ENCODE data around the gene ELL3. TPM values are rescaled to one million over a fixed set of nuclear protein-coding genes. Genes with fewer than 3 reads are reported as not detected.

The ELL3 gene
- total and polyA plus RNA-seq, 2 of the 8 experiments (the other 6 are each of a cell fraction or from before 2014, with no cell fraction given), result 9.2 to 13.7 TPM

GRCh38 chr15:43808960-43809678 is 32.4 kb upstream of the ELL3 start:
- H2AFZ ChIP-seq (ENCODE audit: low read length), result no peak overlapping the region
- H4K5ac ChIP-seq (ENCODE audit: insufficient read length, low read depth, low read length), result no peak overlapping the region
- H3K4ac ChIP-seq (replicated peaks; ENCODE audit: insufficient read length, low read depth, low read length), result no peak overlapping the region
- no peak overlapping the region for H2AK5ac ChIP-seq (ENCODE audit: low read depth, low read length)
- no peak overlapping the region for H3K4me3 ChIP-seq (ENCODE audit: extremely low read depth in 1 of 4, insufficient read depth in 2 of 4, low read depth in 3 of 4, low read length in 4 of 4)
- H3K4me2 ChIP-seq (ENCODE audit: insufficient read depth in 1 of 2, low read depth in 2 of 2, low read length in 2 of 2), result no peak overlapping the region
- H3K79me1 ChIP-seq (ENCODE audit: low read depth, low read length), result no peaks in the 10 kb centered on the region
- H4K91ac ChIP-seq (replicated peaks; ENCODE audit: insufficient read length, low read length), result no peak overlapping the region
- no peak overlapping the region for H3K56ac ChIP-seq (replicated peaks; ENCODE audit: insufficient read length, low read depth, low read length)
- no peak overlapping the region for H2BK15ac ChIP-seq (ENCODE audit: low read length)
- no peak for DNase-seq (ENCODE audit: low read depth in 1 of 2, low spot score in 2 of 2)
- 98% methylated on average over 6 of the region's 6 CpGs; no CpG with 5 or more reads in 1 of the 2 experiments for WGBS, 2 experiments (ENCODE audit: extremely low coverage in 1 of 2, insufficient coverage in 1 of 2, insufficient read length in 1 of 2, insufficient replicate concordance in 2 of 2, low coverage in 1 of 2, low lambda C conversion rate in 2 of 2, missing lambda C conversion rate in 1 of 2)
- no peak for FAIRE-seq
- H3K27ac ChIP-seq (ENCODE audit: low read depth, low read length), result no peak overlapping the region
- H2BK12ac ChIP-seq (ENCODE audit: low read depth, low read length), result no peak overlapping the region
- CTCF ChIA-PET (ENCODE audit: partially characterized antibody), result interaction anchor here (0.6 to 1.3 kb wide), 4 partner anchors 39 to 493 kb away, joined by 3 to 4 read pairs (median 4); no protein-coding TSS in a partner anchor
- peaks cover 28 to 92% (median 68%) of the 10 kb centered on the region in 4 experiments for H3K36me3 ChIP-seq (ENCODE audit: control insufficient read depth in 2 of 4, insufficient read depth in 4 of 4, low read length in 3 of 4)
- no peak overlapping the region for H2BK20ac ChIP-seq (ENCODE audit: low read length)
- H4K20me1 ChIP-seq (replicated peaks in 1 of 2; ENCODE audit: control insufficient read depth in 1 of 2, insufficient read depth in 2 of 2, low read length in 2 of 2), result peaks cover 0 to 1% of the 10 kb centered on the region in 2 experiments
- no peaks in the 10 kb centered on the region for H3K23me2 ChIP-seq (ENCODE audit: low read depth, low read length)
- no peaks in the 10 kb centered on the region for H3K79me2 ChIP-seq (ENCODE audit: control insufficient read depth in 1 of 2, insufficient read depth in 2 of 2, low read length in 2 of 2)
- no peak overlapping the region for H3K9ac ChIP-seq (replicated peaks in 1 of 4; ENCODE audit: extremely low read depth in 1 of 4, low read depth in 3 of 4, low read length in 3 of 4)
- no peak overlapping the region for H3K14ac ChIP-seq (ENCODE audit: insufficient read length)
- H3K23ac ChIP-seq (ENCODE audit: insufficient read length), result no peak overlapping the region
- H3K9me3 ChIP-seq (ENCODE audit: insufficient read depth in 2 of 2, low read depth in 1 of 2, low read length in 1 of 2), result no peaks in the 10 kb centered on the region
- H3K4me1 ChIP-seq (replicated peaks in 1 of 4; ENCODE audit: control insufficient read depth in 3 of 4, insufficient read depth in 4 of 4, low read length in 3 of 4), result no peaks in the 10 kb centered on the region
- no peak overlapping the region for H2BK5ac ChIP-seq (ENCODE audit: low read depth, low read length)
- H3K18ac ChIP-seq (ENCODE audit: extremely low read depth, low read length), result no peak overlapping the region
- no peak overlapping the region for H2BK120ac ChIP-seq (replicated peaks; ENCODE audit: low read depth, low read length)
- H3K27me3 ChIP-seq (replicated peaks in 1 of 4; ENCODE audit: control insufficient read depth in 3 of 4, extremely low read depth in 1 of 4, insufficient read depth in 3 of 4, low read length in 3 of 4), result peaks cover 0 to 1% (median 0%) of the 10 kb centered on the region in 4 experiments; a peak in 1 of 7 replicates
- POLR2A ChIA-PET (ENCODE audit: partially characterized antibody), result interaction anchor here (1.1 to 6.5 kb wide), 3 partner anchors 10 to 18 kb away, joined by 3 to 71 read pairs (median 4); partner anchors contain the start of genes HYPK and SERINC4
- no peak overlapping the region for H4K8ac ChIP-seq (ENCODE audit: extremely low read depth, insufficient read depth, low read length)
- TF ChIP-seq HDAC2 (IDR thresholded peaks at IDR 0.05; ENCODE audit: borderline replicate concordance in 1 of 2, low read depth in 2 of 2, low read length in 2 of 2) (no peak), TAF7 (optimal IDR thresholded peaks at IDR 0.05; ENCODE audit: borderline replicate concordance, low read depth, low read length) (no peak), NANOG (IDR thresholded peaks at IDR 0.05; ENCODE audit: insufficient read depth, low read depth, low read length, poor library complexity, severe bottlenecking) (no peak), NRF1 (IDR thresholded peaks at IDR 0.05; ENCODE audit: low read depth, low read length) (no peak), MAFK (IDR thresholded peaks at IDR 0.05; ENCODE audit: low read depth, low read length) (no peak), YY1 (IDR thresholded peaks at IDR 0.05; ENCODE audit: low read depth, low read length) (no peak), EP300 (IDR thresholded peaks at IDR 0.05; ENCODE audit: borderline replicate concordance in 1 of 2, low read depth in 2 of 2, low read length in 2 of 2) (no peak), ZNF274 (IDR thresholded peaks at IDR 0.05; ENCODE audit: borderline replicate concordance, extremely low read depth, low read length) (no peak), CREB1 (IDR thresholded peaks at IDR 0.05) (no peak), CBX5 (IDR thresholded peaks at IDR 0.05; ENCODE audit: low read depth, low read length) (no peak)
